Measurements from ENCODE around the gene NCBP2L.

Gene NCBP2L

GRCh38 chrX:107738272-107738671 is 39.3 kb upstream of the NCBP2L start:
- Histone ChIP-seq H3K4me1 (ENCODE audit: insufficient read depth, low read length, poor library complexity, severe bottlenecking) (peaks cover 20% of the 10 kb centered on the region), H3K79me2 (ENCODE audit: insufficient read depth, low read length) (peaks cover 11% of the 10 kb centered on the region; the same call in 1 of the 2 replicates), H3K9ac (ENCODE audit: low read depth, low read length, poor library complexity, severe bottlenecking) (no peak overlapping the region), H3K4me2 (ENCODE audit: low read depth, low read length, poor library complexity, severe bottlenecking) (no peak overlapping the region), H3K9me2 (replicated peaks; ENCODE audit: low read depth, low read length) (no peaks in the 10 kb centered on the region), H3K36me3 (ENCODE audit: insufficient read depth, low read length) (no peaks in the 10 kb centered on the region; the same call in 1 of the 2 replicates), H4K20me1 (ENCODE audit: insufficient read depth, low read length, poor library complexity, severe bottlenecking) (no peaks in the 10 kb centered on the region), H3K27me3 (ENCODE audit: insufficient read depth, low read length, poor library complexity, severe bottlenecking) (no peaks in the 10 kb centered on the region), H2AFZ (ENCODE audit: low read length) (no peak overlapping the region), H3K9me3 (ENCODE audit: insufficient read depth, low read depth, low read length) (no peaks in the 10 kb centered on the region), H3K4me3 (ENCODE audit: low read length, poor library complexity, severe bottlenecking) (no peak overlapping the region), H3F3A (ENCODE audit: low read depth) (no peaks in the 10 kb centered on the region)
- TF ChIP-seq CTCF (conservative IDR thresholded peaks at IDR 0.05; ENCODE audit: low read length) (no peak), EZH2phosphoT487 (IDR thresholded peaks at IDR 0.05; ENCODE audit: borderline replicate concordance) (no peak)

GRCh38 chrX:107738768-107739167 is 38.8 kb upstream of the NCBP2L start:
- no peaks in the 10 kb centered on the region for H3F3A ChIP-seq (ENCODE audit: low read depth)
- no peak overlapping the region for H2AFZ ChIP-seq (ENCODE audit: low read length)
- H4K20me1 ChIP-seq (ENCODE audit: insufficient read depth, low read length, poor library complexity, severe bottlenecking), result no peaks in the 10 kb centered on the region
- H3K27me3 ChIP-seq (ENCODE audit: insufficient read depth, low read length, poor library complexity, severe bottlenecking), result no peaks in the 10 kb centered on the region
- H3K4me1 ChIP-seq (ENCODE audit: insufficient read depth, low read length, poor library complexity, severe bottlenecking), result peaks cover 22% of the 10 kb centered on the region
- H3K4me2 ChIP-seq (ENCODE audit: low read depth, low read length, poor library complexity, severe bottlenecking), result no peak overlapping the region
- TF ChIP-seq CTCF (conservative IDR thresholded peaks at IDR 0.05; ENCODE audit: low read length), result no peak
- TF ChIP-seq EZH2phosphoT487 (IDR thresholded peaks at IDR 0.05; ENCODE audit: borderline replicate concordance), result no peak
- H3K9ac ChIP-seq (ENCODE audit: low read depth, low read length, poor library complexity, severe bottlenecking), result no peak overlapping the region
- H3K9me2 ChIP-seq (replicated peaks; ENCODE audit: low read depth, low read length), result no peaks in the 10 kb centered on the region
- H3K36me3 ChIP-seq (ENCODE audit: insufficient read depth, low read length), result no peaks in the 10 kb centered on the region; the same call in 1 of the 2 replicates
- H3K9me3 ChIP-seq (ENCODE audit: insufficient read depth, low read depth, low read length), result no peaks in the 10 kb centered on the region
- H3K4me3 ChIP-seq (ENCODE audit: low read length, poor library complexity, severe bottlenecking), result no peak overlapping the region
- peaks cover 11% of the 10 kb centered on the region; the same call in 1 of the 2 replicates for H3K79me2 ChIP-seq (ENCODE audit: insufficient read depth, low read length)

DNA sequence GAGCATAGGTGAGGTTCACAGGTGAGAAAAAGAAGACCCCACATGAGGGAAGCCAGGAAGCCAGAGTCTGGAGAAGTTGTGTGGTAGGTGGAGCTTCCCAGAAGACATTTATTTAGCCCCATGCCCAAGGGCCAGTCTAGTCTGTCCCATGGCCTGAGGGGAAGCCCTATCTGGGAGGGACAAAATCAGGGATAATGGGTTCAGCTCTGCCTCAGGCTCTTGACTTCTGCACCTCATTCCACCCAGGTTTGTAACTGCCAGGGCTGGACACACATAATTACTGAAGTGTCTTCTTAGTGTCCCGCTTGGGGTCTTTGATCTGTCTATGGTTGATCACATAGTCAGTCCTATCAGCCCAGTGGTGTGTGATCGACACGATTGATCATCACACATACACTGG is 38.0 kb upstream of the NCBP2L start:
- no peaks in the 10 kb centered on the region for H3K9me2 ChIP-seq (replicated peaks; ENCODE audit: low read depth, low read length)
- no peaks in the 10 kb centered on the region for H3F3A ChIP-seq (ENCODE audit: low read depth)
- H2AFZ ChIP-seq (ENCODE audit: low read length), result no peak overlapping the region
- TF ChIP-seq CTCF (conservative IDR thresholded peaks at IDR 0.05; ENCODE audit: low read length), result no peak
- no peaks in the 10 kb centered on the region for H3K9me3 ChIP-seq (ENCODE audit: insufficient read depth, low read depth, low read length)
- peaks cover 22% of the 10 kb centered on the region for H3K4me1 ChIP-seq (ENCODE audit: insufficient read depth, low read length, poor library complexity, severe bottlenecking)
- no peak overlapping the region for H3K4me3 ChIP-seq (ENCODE audit: low read length, poor library complexity, severe bottlenecking)
- no peak overlapping the region for H3K9ac ChIP-seq (ENCODE audit: low read depth, low read length, poor library complexity, severe bottlenecking)
- H3K4me2 ChIP-seq (ENCODE audit: low read depth, low read length, poor library complexity, severe bottlenecking), result no peak overlapping the region
- no peaks in the 10 kb centered on the region; the same call in 1 of the 2 replicates for H3K36me3 ChIP-seq (ENCODE audit: insufficient read depth, low read length)
- no peaks in the 10 kb centered on the region for H3K27me3 ChIP-seq (ENCODE audit: insufficient read depth, low read length, poor library complexity, severe bottlenecking)
- peaks cover 11% of the 10 kb centered on the region; the same call in 1 of the 2 replicates for H3K79me2 ChIP-seq (ENCODE audit: insufficient read depth, low read length)
- H4K20me1 ChIP-seq (ENCODE audit: insufficient read depth, low read length, poor library complexity, severe bottlenecking), result no peaks in the 10 kb centered on the region

Data from Loucy (cell line).